Keratinocyte (primary cell): ENCODE results near the gene ALDH1L1. TPM values are rescaled to one million over a fixed set of nuclear protein-coding genes. Genes with fewer than 3 reads are reported as not detected.

Source experiments
- DNase-seq: peaks from one replicate; pipeline ENCODE4 v3.0.0-alpha.2; 2011; ENCODE audit warnings: low read depth, missing footprints, low spot score
- FAIRE-seq: peaks from 2 replicates; lab custom pipeline; 2011; peaks lifted over from hg19 to GRCh38; lab: Jason Lieb, UNC
- H2AFZ ChIP-seq: 2 replicates; pipeline ENCODE4 v1.6.0; 2012; ENCODE audit warnings: low read length, control low read depth, inconsistent platforms; ENCODE audit not compliant: control insufficient read depth
- H3K27ac ChIP-seq: 2 replicates; pipeline ENCODE4 v1.5.1; 2011; ENCODE audit warnings: low read length; ENCODE audit not compliant: control insufficient read depth, insufficient read depth
- H3K27me3 ChIP-seq: 3 replicates; pipeline ENCODE4 v1.6.0; 2011; ENCODE audit warnings: low read length; ENCODE audit not compliant: control insufficient read depth, insufficient read depth; ENCODE audit errors: extremely low read depth
- H3K36me3 ChIP-seq, 2 experiments: 2 replicates in 1 of 2; 3 replicates in 1 of 2; pipeline ENCODE4 v1.5.1; 2011; ENCODE audit warnings: low read length in 2 of 2, mild to moderate bottlenecking in 1 of 2; ENCODE audit not compliant: control insufficient read depth in 2 of 2, insufficient read depth in 2 of 2; ENCODE audit errors: extremely low read depth in 1 of 2
- H3K4me1 ChIP-seq: 3 replicates; pipeline ENCODE4 v1.5.1; 2011; ENCODE audit warnings: low read length; ENCODE audit not compliant: control insufficient read depth, insufficient read depth; ENCODE audit errors: extremely low read depth
- H3K4me2 ChIP-seq: 3 replicates; pipeline ENCODE4 v1.6.0; 2011; ENCODE audit warnings: low read depth, low read length; ENCODE audit not compliant: control insufficient read depth, insufficient read depth; ENCODE audit errors: extremely low read depth
- H3K4me3 ChIP-seq, 3 experiments: fragments of 200-600 bp in 1 of 3; sonication (generic) in 1 of 3; 2 replicates in 2 of 3; 3 replicates in 1 of 3; pipeline ENCODE4 v1.5.1; 2011 to 2016; ENCODE audit warnings: low read length in 3 of 3, mild to moderate bottlenecking in 3 of 3, control low read depth in 2 of 3, inconsistent platforms in 1 of 3, low read depth in 1 of 3, mixed read lengths in 1 of 3, mixed run types in 1 of 3, moderate library complexity in 1 of 3; ENCODE audit not compliant: control insufficient read depth in 2 of 3, insufficient read depth in 2 of 3; ENCODE audit errors: extremely low read depth in 1 of 3
- H3K79me2 ChIP-seq: 2 replicates; pipeline ENCODE4 v1.6.0; 2012; ENCODE audit warnings: low read length; ENCODE audit not compliant: control insufficient read depth, insufficient read depth
- H3K9ac ChIP-seq: 3 replicates; pipeline ENCODE4 v1.6.0; 2011; ENCODE audit warnings: low read length; ENCODE audit not compliant: control insufficient read depth, insufficient read depth; ENCODE audit errors: extremely low read depth
- H3K9me1 ChIP-seq: 3 replicates; pipeline ENCODE4 v1.6.0; 2011; ENCODE audit warnings: low read length; ENCODE audit not compliant: control insufficient read depth, insufficient read depth; ENCODE audit errors: extremely low read depth
- H3K9me3 ChIP-seq: 2 replicates; pipeline ENCODE4 v1.5.1; 2012; ENCODE audit warnings: low read depth, low read length; ENCODE audit not compliant: control insufficient read depth
- H4K20me1 ChIP-seq: 3 replicates; pipeline ENCODE4 v1.6.0; 2011; ENCODE audit warnings: low read length; ENCODE audit not compliant: control insufficient read depth, insufficient read depth; ENCODE audit errors: extremely low read depth
- CTCF ChIP-seq, 3 experiments: IDR thresholded peaks in 1 of 3; conservative IDR thresholded peaks in 1 of 3; optimal IDR thresholded peaks in 1 of 3; 2 replicates in 2 of 3; 3 replicates in 1 of 3; pipeline versions ENCODE3 to v1.5.1; 2011; ENCODE audit warnings: low read length in 3 of 3, mild to moderate bottlenecking in 3 of 3, moderate library complexity in 2 of 3, control low read depth in 1 of 3, inconsistent platforms in 1 of 3; ENCODE audit not compliant: insufficient read depth in 2 of 3; ENCODE audit errors: extremely low read depth in 1 of 3
- EZH2 ChIP-seq: IDR thresholded peaks from one replicate; pipeline ENCODE4 v1.6.1; 2012; ENCODE audit warnings: inconsistent platforms, mild to moderate bottlenecking, low read length, moderate library complexity
- dilution Hi-C: fragments of 300-500 bp; cut with MboI; formaldehyde crosslinking; loops from one replicate; pipeline ENCODE4 v1.7.0; 2020; ENCODE audit warnings: low sequenced_read_pairs; ENCODE audit not compliant: extremely low pct_ligation_motif_present
- polyA plus RNA-seq, 5 experiments: library from polyadenylated mRNA; depleted of rRNA in 3 of 5; stranded (reverse) in 3 of 5; stranded (forward) in 1 of 5; unstranded in 1 of 5; fragments of >200 nt; gene quantifications; 1 replicate in 1 of 5; 2 replicates in 3 of 5; 3 replicates in 1 of 5; pipeline versions ENCODE4 v1.2.1 to v1.2.3, GENCODE V29; 2011 to 2012; ENCODE audit warnings: missing spikeins in 2 of 5, low read depth in 1 of 5, low replicate concordance in 1 of 5

ALDH1L1 gene
- polyA plus RNA-seq, 1 donor (not counting 4 experiments of a cell fraction or from before 2014, with no cell fraction given), result 0.35 TPM

GRCh38 chr3:126083138-126083445, 97.3 kb downstream of the ALDH1L1 start:
- Histone ChIP-seq H3K4me1 (peaks cover 19% of the 10 kb centered on the region), H3K27me3 (no peaks in the 10 kb centered on the region), H3K79me2 (no peaks in the 10 kb centered on the region), H4K20me1 (no peaks in the 10 kb centered on the region), H3K4me2 (peak overlapping the region; percentile 91), H3K9me3 (no peaks in the 10 kb centered on the region), H3K4me3 (peak overlapping the region; percentile 61 to 76 (median 64)), H2AFZ (no peak overlapping the region), H3K27ac (peak overlapping the region; percentile 64), H3K9me1 (no peaks in the 10 kb centered on the region), H3K36me3 (no peaks in the 10 kb centered on the region), H3K9ac (peak overlapping the region; percentile 78)
- TF ChIP-seq CTCF (optimal IDR thresholded peaks at IDR 0.05 in 1 of 3, IDR thresholded peaks at IDR 0.05 in 1 of 3, conservative IDR thresholded peaks at IDR 0.05 in 1 of 3; ENCODE audit: extremely low read depth in 1 of 3, insufficient read depth in 2 of 3, low read length in 3 of 3) (no peak), EZH2 (no peak)
- FAIRE-seq, result no peak
- dilution Hi-C loops, result no loop called here
- no peak for DNase-seq

- FAIRE-seq (peak; percentile 5), DNase-seq (no peak)
- no peaks in the 10 kb centered on the region for H3K36me3 ChIP-seq
- H4K20me1 ChIP-seq, result no peaks in the 10 kb centered on the region
- H3K9ac ChIP-seq, result peak overlapping the region; percentile 78
- H3K4me2 ChIP-seq, result peak overlapping the region; percentile 91
- H2AFZ ChIP-seq, result no peak overlapping the region
- dilution Hi-C loops, result no loop called here
- H3K79me2 ChIP-seq, result no peaks in the 10 kb centered on the region
- no peak overlapping the region for H3K27ac ChIP-seq
- H3K27me3 ChIP-seq, result no peaks in the 10 kb centered on the region
- peaks cover 19% of the 10 kb centered on the region for H3K4me1 ChIP-seq
- TF ChIP-seq CTCF (optimal IDR thresholded peaks at IDR 0.05 in 1 of 3, IDR thresholded peaks at IDR 0.05 in 1 of 3, conservative IDR thresholded peaks at IDR 0.05 in 1 of 3; ENCODE audit: extremely low read depth in 1 of 3, insufficient read depth in 2 of 3, low read length in 3 of 3), result no peak
- no peak for TF ChIP-seq EZH2
- peak overlapping the region in 2 of 3 experiments; percentile 64 to 76 for H3K4me3 ChIP-seq
- H3K9me3 ChIP-seq, result no peaks in the 10 kb centered on the region
- no peaks in the 10 kb centered on the region for H3K9me1 ChIP-seq
These were observed 97.8 kb downstream of the ALDH1L1 start for GRCh38 chr3:126082362-126083137.
